Kidney epithelial cell (primary cell): ENCODE results near the gene IL22. TPM values are rescaled to one million over a fixed set of nuclear protein-coding genes. Genes with fewer than 3 reads are reported as not detected.

Experiments
- DNase-seq: peaks from one replicate; pipeline ENCODE4 v3.0.0-alpha.2; 2010; ENCODE audit warnings: low read depth
- H3K27me3 ChIP-seq: 2 replicates; pipeline ENCODE4 v1.6.0; 2011; ENCODE audit warnings: low read length; ENCODE audit not compliant: control insufficient read depth, insufficient read depth
- H3K36me3 ChIP-seq: 2 replicates; pipeline ENCODE4 v1.5.1; 2011; ENCODE audit warnings: low read length; ENCODE audit not compliant: control insufficient read depth, insufficient read depth
- H3K4me3 ChIP-seq: 2 replicates; pipeline ENCODE4 v1.5.1; 2011; ENCODE audit warnings: low read depth, mild to moderate bottlenecking, control low read depth, low read length
- total RNA-seq: library from RNA; depleted of rRNA; stranded (reverse); fragments of >200 nt; gene quantifications from 2 replicates; pipeline ENCODE4 v1.2.3, GENCODE V29; 2015
- TF ChIP-seq, protein P1 (sequence below): IDR thresholded peaks from 2 replicates; pipeline ENCODE4 v1.5.1; 2011; ENCODE audit warnings: mild to moderate bottlenecking, moderate library complexity, low read length, control low read depth, inconsistent platforms; ENCODE audit not compliant: insufficient read depth, poor library complexity, severe bottlenecking

Gene IL22
- total RNA-seq, 1 donor from 2014 or later: not detected

DNA sequence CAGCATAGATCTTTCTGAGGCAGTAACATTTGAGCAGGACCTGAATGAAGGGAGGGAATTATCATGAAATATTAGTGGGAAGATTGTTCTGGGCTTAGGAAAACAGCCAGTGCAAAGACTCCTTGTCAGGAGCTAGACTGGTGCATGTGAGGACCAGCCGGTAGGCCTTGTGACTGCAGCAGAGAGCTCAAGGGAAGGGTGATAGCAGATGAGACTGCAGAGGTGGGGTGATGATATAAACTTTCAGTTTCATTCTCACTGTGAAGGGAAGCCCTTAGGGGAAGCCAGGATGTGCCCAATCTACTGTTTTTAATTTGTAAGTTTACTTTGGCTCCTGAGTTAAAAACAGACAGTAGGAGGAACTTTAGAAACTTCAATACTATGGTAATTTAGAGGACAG, 12.4 kb downstream of the IL22 start:
- TF ChIP-seq, protein P1, sequence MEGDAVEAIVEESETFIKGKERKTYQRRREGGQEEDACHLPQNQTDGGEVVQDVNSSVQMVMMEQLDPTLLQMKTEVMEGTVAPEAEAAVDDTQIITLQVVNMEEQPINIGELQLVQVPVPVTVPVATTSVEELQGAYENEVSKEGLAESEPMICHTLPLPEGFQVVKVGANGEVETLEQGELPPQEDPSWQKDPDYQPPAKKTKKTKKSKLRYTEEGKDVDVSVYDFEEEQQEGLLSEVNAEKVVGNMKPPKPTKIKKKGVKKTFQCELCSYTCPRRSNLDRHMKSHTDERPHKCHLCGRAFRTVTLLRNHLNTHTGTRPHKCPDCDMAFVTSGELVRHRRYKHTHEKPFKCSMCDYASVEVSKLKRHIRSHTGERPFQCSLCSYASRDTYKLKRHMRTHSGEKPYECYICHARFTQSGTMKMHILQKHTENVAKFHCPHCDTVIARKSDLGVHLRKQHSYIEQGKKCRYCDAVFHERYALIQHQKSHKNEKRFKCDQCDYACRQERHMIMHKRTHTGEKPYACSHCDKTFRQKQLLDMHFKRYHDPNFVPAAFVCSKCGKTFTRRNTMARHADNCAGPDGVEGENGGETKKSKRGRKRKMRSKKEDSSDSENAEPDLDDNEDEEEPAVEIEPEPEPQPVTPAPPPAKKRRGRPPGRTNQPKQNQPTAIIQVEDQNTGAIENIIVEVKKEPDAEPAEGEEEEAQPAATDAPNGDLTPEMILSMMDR: no peak
- Histone ChIP-seq H3K36me3 (no peaks in the 10 kb centered on the region), H3K4me3 (no peak overlapping the region), H3K27me3 (no peaks in the 10 kb centered on the region)
- DNase-seq: no peak

DNA sequence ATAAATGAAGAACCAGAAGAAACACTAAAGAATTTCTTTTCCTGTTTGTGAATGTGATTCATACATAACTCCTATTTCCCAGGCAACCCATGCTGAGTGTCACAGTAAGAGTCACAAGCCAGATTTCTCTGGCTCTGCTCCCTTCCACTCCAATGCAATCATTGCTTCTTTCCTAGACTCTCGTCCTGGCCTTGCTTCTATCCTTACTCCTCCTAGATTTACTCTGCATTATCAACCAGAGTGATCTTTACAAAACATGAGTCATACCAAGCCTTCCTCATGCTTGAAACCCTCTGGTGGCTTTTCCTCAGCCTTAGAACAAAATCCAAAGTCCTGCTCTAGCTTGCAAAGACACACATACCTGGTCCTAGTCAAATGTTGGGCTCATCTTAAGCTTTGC, 13.3 kb downstream of the IL22 start:
- Histone ChIP-seq H3K36me3 (no peaks in the 10 kb centered on the region), H3K4me3 (no peak overlapping the region), H3K27me3 (no peaks in the 10 kb centered on the region)
- TF ChIP-seq, protein P1: no peak
- DNase-seq: peak; percentile 39

GRCh38 chr12:68239309-68239982, 14.0 kb downstream of the IL22 start:
- no peak overlapping the region for H3K4me3 ChIP-seq
- no peak for DNase-seq
- H3K27me3 ChIP-seq: no peaks in the 10 kb centered on the region
- TF ChIP-seq, protein P1: no peak
- H3K36me3 ChIP-seq: no peaks in the 10 kb centered on the region

DNA sequence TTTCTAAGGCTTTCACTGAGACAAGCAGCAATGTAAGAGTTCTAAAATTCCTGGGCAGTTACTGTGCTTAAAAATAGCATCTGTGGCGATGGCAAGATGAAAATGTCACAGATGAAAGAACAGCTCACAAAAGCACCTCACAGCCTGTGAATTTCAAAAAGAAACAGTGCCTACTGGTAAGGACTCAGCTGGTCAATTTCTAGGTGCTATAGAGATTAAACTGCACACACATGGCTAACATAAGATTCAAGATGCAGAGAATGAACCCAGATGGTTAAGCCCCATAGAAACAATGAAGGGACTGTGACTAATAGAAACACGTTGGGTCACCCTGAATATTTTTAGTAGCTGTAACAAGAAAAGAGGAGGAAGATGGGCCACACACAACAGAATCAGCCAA, 15.8 kb downstream of the IL22 start:
- no peaks in the 10 kb centered on the region for H3K36me3 ChIP-seq
- no peak for DNase-seq
- H3K27me3 ChIP-seq: no peaks in the 10 kb centered on the region
- TF ChIP-seq, protein P1: no peak
- H3K4me3 ChIP-seq: no peak overlapping the region

GRCh38 chr12:68237078-68237477, 16.3 kb downstream of the IL22 start:
- Histone ChIP-seq H3K36me3 (no peaks in the 10 kb centered on the region), H3K4me3 (no peak overlapping the region), H3K27me3 (no peaks in the 10 kb centered on the region)
- DNase-seq: no peak
- TF ChIP-seq, protein P1: no peak
